Stimulated activated memory B cell treated with anti-CD40 and anti-IgM and Interleukin-4, amounts not matched to agents 10 μg/mL and 1 μg/mL and 100 μg/mL, for 72 hours (primary cell): ENCODE results near the gene EHF.

Experiments used
- ATAC-seq: fragments of 150-1000 bp; cut with Tn5 transposase; 2 replicates; pipeline ENCODE4 v1.10.0; 2021
- H3K27ac Mint-ChIP-seq: one replicate; pipeline ENCODE4 v1.8.0; 2022; ENCODE audit warnings: mild to moderate bottlenecking, mixed read lengths
- H3K27me3 Mint-ChIP-seq: one replicate; pipeline ENCODE4 v1.8.0; 2022; ENCODE audit warnings: mixed read lengths
- H3K36me3 Mint-ChIP-seq: one replicate; pipeline ENCODE4 v1.8.0; 2022; ENCODE audit warnings: mixed read lengths
- H3K4me1 Mint-ChIP-seq: one replicate; pipeline ENCODE4 v1.8.0; 2022; ENCODE audit warnings: mixed read lengths
- H3K4me3 Mint-ChIP-seq: one replicate; pipeline ENCODE4 v1.8.0; 2022; ENCODE audit warnings: mild to moderate bottlenecking, moderate library complexity, mixed read lengths
- H3K9me3 Mint-ChIP-seq: one replicate; pipeline ENCODE4 v1.8.0; 2022; ENCODE audit warnings: mixed read lengths

Gene EHF

GRCh38 chr11:34642001-34642554, 21.2 kb downstream of the EHF start:
- Mint-ChIP-seq H3K9me3 (no peaks in the 10 kb centered on the region), H3K4me1 (no peaks in the 10 kb centered on the region), H3K36me3 (no peaks in the 10 kb centered on the region), H3K4me3 (no peak overlapping the region), H3K27me3 (no peaks in the 10 kb centered on the region), H3K27ac (no peak overlapping the region)
- ATAC-seq = no peak

- Mint-ChIP-seq H3K27ac (no peak overlapping the region), H3K9me3 (no peaks in the 10 kb centered on the region), H3K27me3 (no peaks in the 10 kb centered on the region), H3K4me1 (no peaks in the 10 kb centered on the region), H3K4me3 (no peak overlapping the region), H3K36me3 (no peaks in the 10 kb centered on the region)
- no peak for ATAC-seq
Observed at GRCh38 chr11:34642873-34643272, 22.0 kb downstream of the EHF start.

- no peaks in the 10 kb centered on the region for H3K27me3 Mint-ChIP-seq
- H3K4me1 Mint-ChIP-seq = no peaks in the 10 kb centered on the region
- ATAC-seq = no peak
- no peaks in the 10 kb centered on the region for H3K9me3 Mint-ChIP-seq
- H3K36me3 Mint-ChIP-seq = no peaks in the 10 kb centered on the region
- H3K4me3 Mint-ChIP-seq = no peak overlapping the region
- H3K27ac Mint-ChIP-seq = no peak overlapping the region
Observed at GRCh38 chr11:34643311-34643710, 22.4 kb downstream of the EHF start.

GRCh38 chr11:34643846-34644245, 23.0 kb downstream of the EHF start:
- Mint-ChIP-seq H3K27ac (no peak overlapping the region), H3K9me3 (no peaks in the 10 kb centered on the region), H3K4me3 (no peak overlapping the region), H3K36me3 (no peaks in the 10 kb centered on the region), H3K4me1 (no peaks in the 10 kb centered on the region), H3K27me3 (no peaks in the 10 kb centered on the region)
- ATAC-seq = no peak

GRCh38 chr11:34644669-34645406, 23.9 kb downstream of the EHF start:
- no peak for ATAC-seq
- peaks cover 6% of the 10 kb centered on the region for H3K4me1 Mint-ChIP-seq
- no peak overlapping the region for H3K4me3 Mint-ChIP-seq
- no peaks in the 10 kb centered on the region for H3K36me3 Mint-ChIP-seq
- no peak overlapping the region for H3K27ac Mint-ChIP-seq
- H3K9me3 Mint-ChIP-seq = no peaks in the 10 kb centered on the region
- H3K27me3 Mint-ChIP-seq = no peaks in the 10 kb centered on the region

GRCh38 chr11:34646431-34646830, 25.5 kb downstream of the EHF start:
- ATAC-seq = no peak
- Mint-ChIP-seq H3K9me3 (no peaks in the 10 kb centered on the region), H3K4me1 (peaks cover 22% of the 10 kb centered on the region), H3K27ac (no peak overlapping the region), H3K36me3 (no peaks in the 10 kb centered on the region), H3K4me3 (no peak overlapping the region), H3K27me3 (no peaks in the 10 kb centered on the region)

- peaks cover 26% of the 10 kb centered on the region for H3K4me1 Mint-ChIP-seq
- no peaks in the 10 kb centered on the region for H3K9me3 Mint-ChIP-seq
- H3K27me3 Mint-ChIP-seq = no peaks in the 10 kb centered on the region
- H3K36me3 Mint-ChIP-seq = no peaks in the 10 kb centered on the region
- ATAC-seq = no peak
- no peak overlapping the region for H3K4me3 Mint-ChIP-seq
- no peak overlapping the region for H3K27ac Mint-ChIP-seq
Observed at GRCh38 chr11:34647131-34647530, 26.2 kb downstream of the EHF start.

- Mint-ChIP-seq H3K4me1 (peaks cover 30% of the 10 kb centered on the region), H3K9me3 (no peaks in the 10 kb centered on the region), H3K27me3 (no peaks in the 10 kb centered on the region), H3K36me3 (no peaks in the 10 kb centered on the region), H3K27ac (no peak overlapping the region), H3K4me3 (no peak overlapping the region)
- no peak for ATAC-seq
Observed at GRCh38 chr11:34647532-34647931, 26.6 kb downstream of the EHF start.

GRCh38 chr11:34648036-34648435, 27.1 kb downstream of the EHF start:
- Mint-ChIP-seq H3K27ac (no peak overlapping the region), H3K4me1 (peaks cover 35% of the 10 kb centered on the region), H3K9me3 (no peaks in the 10 kb centered on the region), H3K36me3 (no peaks in the 10 kb centered on the region), H3K4me3 (no peak overlapping the region), H3K27me3 (no peaks in the 10 kb centered on the region)
- ATAC-seq = no peak

GRCh38 chr11:34649597-34649996, 28.7 kb downstream of the EHF start:
- Mint-ChIP-seq H3K27me3 (no peaks in the 10 kb centered on the region), H3K4me3 (no peak overlapping the region), H3K9me3 (no peaks in the 10 kb centered on the region), H3K4me1 (peaks cover 49% of the 10 kb centered on the region), H3K36me3 (no peaks in the 10 kb centered on the region), H3K27ac (peak overlapping the region; percentile 77)
- ATAC-seq = no peak

GRCh38 chr11:34650528-34650927, 29.6 kb downstream of the EHF start:
- peak; percentile 92 for ATAC-seq
- Mint-ChIP-seq H3K9me3 (no peaks in the 10 kb centered on the region), H3K36me3 (no peaks in the 10 kb centered on the region), H3K27ac (peak overlapping the region; percentile 77), H3K4me3 (peak overlapping the region; percentile 66), H3K27me3 (no peaks in the 10 kb centered on the region), H3K4me1 (peaks cover 49% of the 10 kb centered on the region)

GRCh38 chr11:34651551-34651950, 30.7 kb downstream of the EHF start:
- H3K36me3 Mint-ChIP-seq = no peaks in the 10 kb centered on the region
- no peak overlapping the region for H3K27ac Mint-ChIP-seq
- H3K4me1 Mint-ChIP-seq = peaks cover 49% of the 10 kb centered on the region
- no peak overlapping the region for H3K4me3 Mint-ChIP-seq
- no peaks in the 10 kb centered on the region for H3K9me3 Mint-ChIP-seq
- no peaks in the 10 kb centered on the region for H3K27me3 Mint-ChIP-seq
- no peak for ATAC-seq

- peak overlapping the region; percentile 79 for H3K27ac Mint-ChIP-seq
- no peaks in the 10 kb centered on the region for H3K27me3 Mint-ChIP-seq
- peak; percentile 54 for ATAC-seq
- H3K9me3 Mint-ChIP-seq = no peaks in the 10 kb centered on the region
- no peaks in the 10 kb centered on the region for H3K36me3 Mint-ChIP-seq
- peaks cover 49% of the 10 kb centered on the region for H3K4me1 Mint-ChIP-seq
- peak overlapping the region; percentile 42 for H3K4me3 Mint-ChIP-seq
Observed at GRCh38 chr11:34652191-34652973, 31.5 kb downstream of the EHF start.

GRCh38 chr11:34653031-34653430, 32.1 kb downstream of the EHF start:
- Mint-ChIP-seq H3K27me3 (no peaks in the 10 kb centered on the region), H3K9me3 (no peaks in the 10 kb centered on the region), H3K36me3 (no peaks in the 10 kb centered on the region), H3K4me3 (peak overlapping the region; percentile 42), H3K27ac (peak overlapping the region; percentile 79), H3K4me1 (peaks cover 49% of the 10 kb centered on the region)
- ATAC-seq = no peak

GRCh38 chr11:34653851-34654482, 33.1 kb downstream of the EHF start:
- no peaks in the 10 kb centered on the region for H3K27me3 Mint-ChIP-seq
- peak overlapping the region; percentile 51 for H3K4me3 Mint-ChIP-seq
- no peaks in the 10 kb centered on the region for H3K36me3 Mint-ChIP-seq
- peak; percentile 55 for ATAC-seq
- peaks cover 49% of the 10 kb centered on the region for H3K4me1 Mint-ChIP-seq
- H3K9me3 Mint-ChIP-seq = no peaks in the 10 kb centered on the region
- H3K27ac Mint-ChIP-seq = peak overlapping the region; percentile 79
